Cerebellar cortex (tissue), 1 donor: ENCODE data around the gene NPTN.
"Not testable (repeated sequence)": the region's sequence is repeated elsewhere in the genome, so short reads cannot be mapped to it uniquely, and the experiment has no call there.

ENCODE experiments used
- DNase-seq: peaks from one replicate; pipeline ENCODE4 v3.0.0-alpha.2; 2015; ENCODE audit warnings: low spot score

Gene NPTN

GRCh38 chr15:73633111-73633990, at the start of gene NPTN:
NPTN (minus strand) TSS chr15:73633389; CDS start chr15:73633215, 174 bp downstream.
- DNase-seq = peak; percentile 97

GRCh38 chr15:73682600-73683090, 49.5 kb upstream of the NPTN start:
- no peak for DNase-seq

- DNase-seq = no peak
Observed at GRCh38 chr15:73681856-73682599, 48.8 kb upstream of the NPTN start.

GRCh38 chr15:73681063-73681462, 47.9 kb upstream of the NPTN start:
- DNase-seq = no peak

- DNase-seq = no peak
Observed at GRCh38 chr15:73680549-73680948, 47.4 kb upstream of the NPTN start.

- DNase-seq = no peak
Observed at GRCh38 chr15:73679964-73680363, 46.8 kb upstream of the NPTN start.

GRCh38 chr15:73679180-73679579, 46.0 kb upstream of the NPTN start:
- DNase-seq = no peak

GRCh38 chr15:73678498-73678897, 45.3 kb upstream of the NPTN start:
- DNase-seq = no peak

- DNase-seq = no peak
Observed at GRCh38 chr15:73677733-73678132, 44.5 kb upstream of the NPTN start.

- peak; percentile 78 for DNase-seq
Observed at GRCh38 chr15:73677146-73677607, 44.0 kb upstream of the NPTN start.

- DNase-seq = no peak
Observed at GRCh38 chr15:73674587-73674986, 41.4 kb upstream of the NPTN start.

- no peak for DNase-seq
Observed at GRCh38 chr15:73660455-73660854, 27.3 kb upstream of the NPTN start.

GRCh38 chr15:73658645-73659044, 25.5 kb upstream of the NPTN start:
- no peak for DNase-seq

GRCh38 chr15:73655724-73656123, 22.5 kb upstream of the NPTN start:
- no peak for DNase-seq

- DNase-seq = no peak
Observed at GRCh38 chr15:73654659-73655058, 21.5 kb upstream of the NPTN start.

GRCh38 chr15:73650416-73651126, 17.4 kb upstream of the NPTN start:
- DNase-seq = no peak

- no peak for DNase-seq
Observed at GRCh38 chr15:73648014-73648295, 14.8 kb upstream of the NPTN start.

- no peak for DNase-seq
Observed at GRCh38 chr15:73647259-73648013, 14.2 kb upstream of the NPTN start.

- not testable (repeated sequence) for DNase-seq
Observed at GRCh38 chr15:73639464-73639863, 6.3 kb upstream of the NPTN start.

GRCh38 chr15:73637527-73637926, 4.3 kb upstream of the NPTN start:
- no peak for DNase-seq

GRCh38 chr15:73633991-73634495, 854 bp upstream of the NPTN start:
- DNase-seq = no peak

GRCh38 chr15:73632670-73633058, 525 bp downstream of the NPTN start:
- DNase-seq = no peak
